Trophoblast cell (in vitro differentiated cells and primary cell): ENCODE data around the gene CARD14.
A peak's percentile ranks its signal among the peaks of the same experiment; 100 is the strongest.

ENCODE experiments used
- DNase-seq, 2 donors: peaks; one replicate each; pipeline ENCODE4 v3.0.0-alpha.2; 2016
- H2AFZ ChIP-seq: 2 replicates; pipeline ENCODE4 v1.6.1; 2013; ENCODE audit warnings: low read length, moderate library complexity, mild to moderate bottlenecking; ENCODE audit not compliant: insufficient read depth, poor library complexity
- H2AK5ac ChIP-seq: 2 replicates; pipeline ENCODE4 v1.6.1; 2013; ENCODE audit warnings: mild to moderate bottlenecking, low read length
- H2BK120ac ChIP-seq: 2 replicates; pipeline ENCODE4 v1.6.1; 2013; ENCODE audit warnings: low read length, mild to moderate bottlenecking, moderate library complexity; ENCODE audit not compliant: insufficient read depth, poor library complexity
- H2BK12ac ChIP-seq: 2 replicates; pipeline ENCODE4 v1.6.1; 2013; ENCODE audit warnings: mild to moderate bottlenecking, low read length, moderate library complexity
- H2BK5ac ChIP-seq: 2 replicates; pipeline ENCODE4 v1.6.1; 2013; ENCODE audit warnings: low read length, low read depth, moderate library complexity, mild to moderate bottlenecking; ENCODE audit not compliant: poor library complexity
- H3K14ac ChIP-seq: 2 replicates; pipeline ENCODE4 v1.6.1; 2013; ENCODE audit warnings: mild to moderate bottlenecking, low read length
- H3K18ac ChIP-seq: 2 replicates; pipeline ENCODE4 v1.6.1; 2013; ENCODE audit warnings: mild to moderate bottlenecking, low read length
- H3K23ac ChIP-seq: 2 replicates; pipeline ENCODE4 v1.6.1; 2013; ENCODE audit warnings: low read length
- H3K27ac ChIP-seq: 2 replicates; pipeline ENCODE4 v1.5.1; 2013; ENCODE audit warnings: low read depth, mild to moderate bottlenecking, inconsistent platforms, low read length, moderate library complexity
- H3K27me3 ChIP-seq: 2 replicates; pipeline ENCODE4 v1.6.1; 2013; ENCODE audit warnings: inconsistent platforms, mild to moderate bottlenecking, low read length, moderate library complexity; ENCODE audit not compliant: insufficient read depth
- H3K36me3 ChIP-seq, 2 experiments: 1 replicate in 1 of 2; 2 replicates in 1 of 2; pipeline ENCODE4 v1.6.1; 2013; ENCODE audit warnings: low read length in 2 of 2, mild to moderate bottlenecking in 2 of 2, moderate library complexity in 1 of 2; ENCODE audit not compliant: insufficient read depth in 2 of 2, control insufficient read depth in 1 of 2
- H3K4ac ChIP-seq: 2 replicates; pipeline ENCODE4 v1.6.1; 2013; ENCODE audit warnings: low read depth, mild to moderate bottlenecking, low read length, moderate library complexity
- H3K4me1 ChIP-seq, 2 experiments: 1 replicate in 1 of 2; 2 replicates in 1 of 2; pipeline ENCODE4 v1.6.1; 2013; ENCODE audit warnings: low read length in 2 of 2, mild to moderate bottlenecking in 2 of 2, moderate library complexity in 1 of 2; ENCODE audit not compliant: insufficient read depth in 2 of 2, control insufficient read depth in 1 of 2
- H3K4me2 ChIP-seq: 2 replicates; pipeline ENCODE4 v1.6.1; 2013; ENCODE audit warnings: inconsistent platforms, mild to moderate bottlenecking, low read length, moderate library complexity
- H3K4me3 ChIP-seq: 2 replicates; pipeline ENCODE4 v1.5.1; 2013; ENCODE audit warnings: mild to moderate bottlenecking, low read depth, low read length, inconsistent platforms
- H3K79me1 ChIP-seq: one replicate; pipeline ENCODE4 v1.6.1; 2013; ENCODE audit warnings: low read length
- H3K79me2 ChIP-seq: 2 replicates; pipeline ENCODE4 v1.6.1; 2013; ENCODE audit warnings: low read length, mild to moderate bottlenecking; ENCODE audit not compliant: control insufficient read depth, insufficient read depth, poor library complexity
- H3K9ac ChIP-seq: 2 replicates; pipeline ENCODE4 v1.6.1; 2013; ENCODE audit warnings: mild to moderate bottlenecking, low read length
- H3K9me3 ChIP-seq: 2 replicates; pipeline ENCODE4 v1.6.1; 2013; ENCODE audit warnings: low read depth, mild to moderate bottlenecking, control low read depth, inconsistent platforms, low read length; ENCODE audit not compliant: insufficient read depth
- H4K12ac ChIP-seq: 2 replicates; pipeline ENCODE4 v1.6.1; 2013; ENCODE audit warnings: low read depth, mild to moderate bottlenecking, low read length, moderate library complexity
- H4K8ac ChIP-seq: 2 replicates; pipeline ENCODE4 v1.6.1; 2013; ENCODE audit warnings: low read depth, mild to moderate bottlenecking, low read length, moderate library complexity
- H4K91ac ChIP-seq: one replicate; pipeline ENCODE4 v1.6.1; 2013; ENCODE audit warnings: low read depth, mild to moderate bottlenecking, low read length, moderate library complexity
- WGBS: extraction: QIAGEN DNeasy Blood & Tissue Kit; methylation state at CpG from one replicate; pipeline ENCODE4 v1.1.7; 2013; ENCODE audit warnings: missing lambda C conversion rate; ENCODE audit not compliant: insufficient read length, insufficient coverage; ENCODE audit errors: extremely low coverage; 5-methylcytosine and 5-hydroxymethylcytosine counted together

The CARD14 gene

GRCh38 chr17:80173916-80174315, 4.1 kb downstream of the CARD14 start:
- Histone ChIP-seq H2BK12ac (no peak overlapping the region), H3K27me3 (no peaks in the 10 kb centered on the region), H3K4me3 (no peak overlapping the region), H3K9me3 (no peaks in the 10 kb centered on the region), H2AK5ac (no peak overlapping the region), H3K36me3 (no peaks in the 10 kb centered on the region), H4K91ac (no peak overlapping the region), H3K9ac (no peak overlapping the region), H3K23ac (no peak overlapping the region), H3K27ac (no peak overlapping the region), H3K14ac (no peak overlapping the region), H4K8ac (no peak overlapping the region), H3K4me2 (no peak overlapping the region), H2BK5ac (no peak overlapping the region), H2BK120ac (no peak overlapping the region), H3K4me1 (peaks cover 12 to 18% of the 10 kb centered on the region in 2 experiments), H4K12ac (no peak overlapping the region), H2AFZ (no peak overlapping the region), H3K79me1 (peaks cover 5% of the 10 kb centered on the region), H3K18ac (no peak overlapping the region), H3K79me2 (no peaks in the 10 kb centered on the region), H3K4ac (no peak overlapping the region)
- no peak for DNase-seq
- no CpG with 5 or more reads among the region's 6 CpGs for WGBS

GRCh38 chr17:80176757-80177156, 6.9 kb downstream of the CARD14 start:
- Histone ChIP-seq H3K4me3 (no peak overlapping the region), H2BK5ac (no peak overlapping the region), H3K18ac (no peak overlapping the region), H4K91ac (no peak overlapping the region), H2BK12ac (no peak overlapping the region), H2AFZ (no peak overlapping the region), H3K14ac (no peak overlapping the region), H3K27ac (no peak overlapping the region), H3K9ac (no peak overlapping the region), H3K4me1 (peaks cover 6 to 9% of the 10 kb centered on the region in 2 experiments), H2AK5ac (no peak overlapping the region), H3K79me2 (no peaks in the 10 kb centered on the region), H4K8ac (no peak overlapping the region), H3K27me3 (no peaks in the 10 kb centered on the region), H3K4me2 (no peak overlapping the region), H3K79me1 (peaks cover 5% of the 10 kb centered on the region), H2BK120ac (no peak overlapping the region), H3K4ac (no peak overlapping the region), H3K23ac (no peak overlapping the region), H4K12ac (no peak overlapping the region), H3K36me3 (no peaks in the 10 kb centered on the region), H3K9me3 (no peaks in the 10 kb centered on the region)
- no peak for DNase-seq
- WGBS, result no CpG with 5 or more reads among the region's 11 CpGs

- Histone ChIP-seq H2BK12ac (no peak overlapping the region), H3K4me1 (peaks cover 5 to 9% of the 10 kb centered on the region in 2 experiments), H3K79me2 (no peaks in the 10 kb centered on the region), H3K27ac (no peak overlapping the region), H3K4me3 (no peak overlapping the region), H3K14ac (no peak overlapping the region), H4K91ac (no peak overlapping the region), H3K23ac (no peak overlapping the region), H2BK5ac (no peak overlapping the region), H3K79me1 (peaks cover 5% of the 10 kb centered on the region), H4K12ac (no peak overlapping the region), H3K18ac (no peak overlapping the region), H4K8ac (no peak overlapping the region), H3K4me2 (no peak overlapping the region), H3K9me3 (no peaks in the 10 kb centered on the region), H3K36me3 (no peaks in the 10 kb centered on the region), H3K27me3 (no peaks in the 10 kb centered on the region), H2BK120ac (no peak overlapping the region), H2AK5ac (no peak overlapping the region), H3K9ac (no peak overlapping the region), H3K4ac (no peak overlapping the region), H2AFZ (no peak overlapping the region)
- WGBS, result no CpG with 5 or more reads among the region's 21 CpGs
- DNase-seq, result peak in 1 of 2 donors; percentile 41
Observed at GRCh38 chr17:80177986-80178595, 8.3 kb downstream of the CARD14 start.

GRCh38 chr17:80180192-80180591, 10.4 kb downstream of the CARD14 start:
- no peak for DNase-seq
- no peak overlapping the region for H2AK5ac ChIP-seq
- no peak overlapping the region for H3K4me3 ChIP-seq
- H3K14ac ChIP-seq, result no peak overlapping the region
- no peak overlapping the region for H3K18ac ChIP-seq
- no peaks in the 10 kb centered on the region for H3K79me2 ChIP-seq
- H4K12ac ChIP-seq, result no peak overlapping the region
- H3K4me1 ChIP-seq, result peaks cover 5 to 9% of the 10 kb centered on the region in 2 experiments
- H2BK120ac ChIP-seq, result no peak overlapping the region
- H3K23ac ChIP-seq, result no peak overlapping the region
- no peaks in the 10 kb centered on the region for H3K36me3 ChIP-seq
- no peak overlapping the region for H4K8ac ChIP-seq
- no CpG with 5 or more reads among the region's 14 CpGs for WGBS
- no peaks in the 10 kb centered on the region for H3K9me3 ChIP-seq
- H4K91ac ChIP-seq, result no peak overlapping the region
- H3K27me3 ChIP-seq, result no peaks in the 10 kb centered on the region
- no peak overlapping the region for H2BK5ac ChIP-seq
- H3K9ac ChIP-seq, result no peak overlapping the region
- H3K4ac ChIP-seq, result no peak overlapping the region
- H2BK12ac ChIP-seq, result no peak overlapping the region
- H2AFZ ChIP-seq, result no peak overlapping the region
- H3K4me2 ChIP-seq, result no peak overlapping the region
- H3K79me1 ChIP-seq, result peaks cover 3% of the 10 kb centered on the region
- no peak overlapping the region for H3K27ac ChIP-seq
